ENCODE data around the gene RWDD1. TPM values are rescaled to one million over a fixed set of nuclear protein-coding genes. Genes with fewer than 3 reads are reported as not detected.
A peak's percentile ranks its signal among the peaks of the same experiment; 100 is the strongest.

Gene RWDD1
- total and polyA plus RNA-seq, 2 experiments from 2014 or later = 41.0 to 48.8 TPM

- H3K36me3 ChIP-seq (replicated peaks; ENCODE audit: insufficient read depth, low read depth) = no peaks in the 10 kb centered on the region
- no peak for TF ChIP-seq EZH2phosphoT487 (IDR thresholded peaks at IDR 0.05; ENCODE audit: low read depth, severe bottlenecking, unreplicated experiment)
- TF ChIP-seq EZH2 (IDR thresholded peaks at IDR 0.05; ENCODE audit: borderline replicate concordance) = no peak
- H3K4me3 ChIP-seq = no peak overlapping the region
- H3K27ac ChIP-seq = no peak overlapping the region
- no peak overlapping the region for H2AFZ ChIP-seq
- no peaks in the 10 kb centered on the region for H3K9me3 ChIP-seq (ENCODE audit: low read depth)
- no peaks in the 10 kb centered on the region for H3K9me2 ChIP-seq (replicated peaks; ENCODE audit: insufficient read depth)
- 33% methylated on average over 2 of the region's 2 CpGs for WGBS (ENCODE audit: low lambda C conversion rate, missing lambda C conversion rate)
- no peak for DNase-seq (ENCODE audit: low spot score)
- H3K4me1 ChIP-seq (ENCODE audit: insufficient read depth) = peaks cover 7% of the 10 kb centered on the region
- no peaks in the 10 kb centered on the region for H3K79me2 ChIP-seq
- no peaks in the 10 kb centered on the region for H4K20me1 ChIP-seq (ENCODE audit: insufficient read depth, poor library complexity, severe bottlenecking)
- H3K27me3 ChIP-seq = no peaks in the 10 kb centered on the region
- H3K4me2 ChIP-seq = peak overlapping the region; percentile 16
These were observed 40.9 kb upstream of the RWDD1 start for GRCh38 chr6:116530436-116530835.

DNA sequence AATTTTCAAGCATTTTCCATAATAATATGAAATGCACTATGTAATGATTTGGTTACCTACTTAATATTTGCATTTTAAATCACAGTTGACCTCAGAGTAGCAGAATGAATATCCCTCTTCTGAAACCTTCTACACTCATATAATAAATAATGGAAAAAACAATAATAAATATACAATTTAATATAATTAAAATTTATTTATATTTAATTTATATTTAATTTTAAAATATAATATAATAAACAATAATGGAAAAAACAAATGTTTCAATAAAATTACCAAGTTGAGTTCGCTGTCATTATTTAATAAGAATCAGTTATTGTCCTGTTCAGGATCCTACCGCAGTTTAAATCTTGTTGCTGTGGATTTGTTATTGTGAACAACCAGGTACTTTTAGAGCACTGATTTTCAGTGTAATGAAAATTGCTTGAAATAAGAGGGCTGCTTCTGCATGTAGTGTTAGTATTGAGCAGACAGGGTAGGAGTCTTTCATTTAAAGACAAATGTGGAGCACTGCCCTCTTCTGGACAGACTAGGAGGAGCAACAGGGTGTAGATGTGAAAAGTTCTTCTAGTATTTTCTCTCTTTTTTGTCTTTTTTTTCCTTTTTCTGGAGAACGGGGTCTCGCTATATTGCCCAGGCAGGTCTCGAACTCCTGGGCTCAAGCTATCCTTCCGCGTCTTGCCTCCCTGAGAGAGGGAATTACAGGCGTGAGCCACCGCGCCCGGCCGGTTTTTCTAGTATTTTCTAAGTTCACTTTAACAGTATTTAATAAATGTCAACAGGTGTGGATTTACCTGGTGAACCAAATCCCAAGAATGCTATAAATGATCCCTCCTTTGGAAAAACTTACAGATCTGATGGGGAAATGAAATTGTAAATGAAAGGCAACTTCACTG lies 39.4 kb upstream of the RWDD1 start:
- no peaks in the 10 kb centered on the region for H4K20me1 ChIP-seq (ENCODE audit: insufficient read depth, poor library complexity, severe bottlenecking)
- H3K79me2 ChIP-seq = no peaks in the 10 kb centered on the region
- H2AFZ ChIP-seq = no peak overlapping the region
- no peaks in the 10 kb centered on the region for H3K9me3 ChIP-seq (ENCODE audit: low read depth)
- H3K4me1 ChIP-seq (ENCODE audit: insufficient read depth) = peaks cover 7% of the 10 kb centered on the region
- H3K36me3 ChIP-seq (replicated peaks; ENCODE audit: insufficient read depth, low read depth) = no peaks in the 10 kb centered on the region
- no peaks in the 10 kb centered on the region for H3K27me3 ChIP-seq
- H3K4me2 ChIP-seq = no peak overlapping the region
- WGBS (ENCODE audit: low lambda C conversion rate, missing lambda C conversion rate) = 90% methylated on average over 12 of the region's 12 CpGs
- DNase-seq (ENCODE audit: low spot score) = peak; percentile 78
- no peak overlapping the region for H3K27ac ChIP-seq
- no peak overlapping the region for H3K4me3 ChIP-seq
- TF ChIP-seq EZH2phosphoT487 (IDR thresholded peaks at IDR 0.05; ENCODE audit: low read depth, severe bottlenecking, unreplicated experiment) (no peak), EZH2 (IDR thresholded peaks at IDR 0.05; ENCODE audit: borderline replicate concordance) (no peak)
- TF ChIP-seq, protein P1, sequence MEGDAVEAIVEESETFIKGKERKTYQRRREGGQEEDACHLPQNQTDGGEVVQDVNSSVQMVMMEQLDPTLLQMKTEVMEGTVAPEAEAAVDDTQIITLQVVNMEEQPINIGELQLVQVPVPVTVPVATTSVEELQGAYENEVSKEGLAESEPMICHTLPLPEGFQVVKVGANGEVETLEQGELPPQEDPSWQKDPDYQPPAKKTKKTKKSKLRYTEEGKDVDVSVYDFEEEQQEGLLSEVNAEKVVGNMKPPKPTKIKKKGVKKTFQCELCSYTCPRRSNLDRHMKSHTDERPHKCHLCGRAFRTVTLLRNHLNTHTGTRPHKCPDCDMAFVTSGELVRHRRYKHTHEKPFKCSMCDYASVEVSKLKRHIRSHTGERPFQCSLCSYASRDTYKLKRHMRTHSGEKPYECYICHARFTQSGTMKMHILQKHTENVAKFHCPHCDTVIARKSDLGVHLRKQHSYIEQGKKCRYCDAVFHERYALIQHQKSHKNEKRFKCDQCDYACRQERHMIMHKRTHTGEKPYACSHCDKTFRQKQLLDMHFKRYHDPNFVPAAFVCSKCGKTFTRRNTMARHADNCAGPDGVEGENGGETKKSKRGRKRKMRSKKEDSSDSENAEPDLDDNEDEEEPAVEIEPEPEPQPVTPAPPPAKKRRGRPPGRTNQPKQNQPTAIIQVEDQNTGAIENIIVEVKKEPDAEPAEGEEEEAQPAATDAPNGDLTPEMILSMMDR (IDR thresholded peaks at IDR 0.05; ENCODE audit: poor library complexity) = peak; percentile 76
- H3K9me2 ChIP-seq (replicated peaks; ENCODE audit: insufficient read depth) = no peaks in the 10 kb centered on the region

DNA sequence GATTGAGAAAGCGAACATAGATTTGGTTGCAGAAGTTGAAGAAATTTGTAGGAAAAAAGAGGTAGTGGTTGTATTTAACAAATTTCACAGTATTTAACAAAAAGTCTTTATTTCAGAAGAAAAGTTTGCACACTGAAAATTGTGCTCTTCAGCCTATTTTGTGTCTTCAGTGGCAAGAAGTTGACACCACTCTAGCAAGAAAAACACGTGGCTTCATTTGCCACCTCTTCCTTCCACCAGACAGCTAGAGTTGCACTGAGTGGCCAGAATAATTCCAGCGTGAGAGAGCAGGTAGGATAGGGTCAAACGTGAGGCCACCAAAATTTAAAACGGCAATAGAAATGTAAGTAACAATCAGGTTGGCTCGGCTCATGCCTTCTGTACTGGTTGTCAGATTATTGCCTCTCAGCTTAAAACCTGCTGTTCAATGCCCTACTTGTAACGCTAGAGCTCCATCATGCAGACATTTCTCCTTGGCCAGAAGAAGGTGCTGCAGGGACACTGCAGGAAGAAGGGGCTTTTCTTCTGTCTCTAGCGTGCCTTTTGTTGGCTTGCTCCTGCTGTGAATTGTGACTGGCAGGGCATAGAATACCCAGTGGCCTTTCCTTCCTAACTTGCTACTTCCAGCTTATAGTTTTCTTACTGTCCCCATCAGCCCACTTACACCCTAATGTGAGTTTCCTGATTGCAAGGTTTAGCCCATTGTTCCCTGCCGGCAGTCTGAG lies 37.9 kb upstream of the RWDD1 start:
- WGBS (ENCODE audit: low lambda C conversion rate, missing lambda C conversion rate) = 59% methylated on average over 9 of the region's 9 CpGs
- TF ChIP-seq EZH2phosphoT487 (IDR thresholded peaks at IDR 0.05; ENCODE audit: low read depth, severe bottlenecking, unreplicated experiment) (no peak), EZH2 (IDR thresholded peaks at IDR 0.05; ENCODE audit: borderline replicate concordance) (no peak)
- TF ChIP-seq, protein P1 (IDR thresholded peaks at IDR 0.05; ENCODE audit: poor library complexity) = no peak
- Histone ChIP-seq H3K9me3 (ENCODE audit: low read depth) (no peaks in the 10 kb centered on the region), H3K27me3 (no peaks in the 10 kb centered on the region), H3K27ac (no peak overlapping the region), H3K4me3 (no peak overlapping the region), H3K9me2 (replicated peaks; ENCODE audit: insufficient read depth) (no peaks in the 10 kb centered on the region), H3K4me1 (ENCODE audit: insufficient read depth) (peaks cover 7% of the 10 kb centered on the region), H3K36me3 (replicated peaks; ENCODE audit: insufficient read depth, low read depth) (no peaks in the 10 kb centered on the region), H3K4me2 (no peak overlapping the region), H2AFZ (no peak overlapping the region), H4K20me1 (ENCODE audit: insufficient read depth, poor library complexity, severe bottlenecking) (no peaks in the 10 kb centered on the region), H3K79me2 (no peaks in the 10 kb centered on the region)
- DNase-seq (ENCODE audit: low spot score) = no peak

- H3K4me3 ChIP-seq = no peak overlapping the region
- TF ChIP-seq EZH2 (IDR thresholded peaks at IDR 0.05; ENCODE audit: borderline replicate concordance) (no peak), EZH2phosphoT487 (IDR thresholded peaks at IDR 0.05; ENCODE audit: low read depth, severe bottlenecking, unreplicated experiment) (no peak)
- TF ChIP-seq, protein P1 (IDR thresholded peaks at IDR 0.05; ENCODE audit: poor library complexity) = no peak
- no peaks in the 10 kb centered on the region for H3K9me2 ChIP-seq (replicated peaks; ENCODE audit: insufficient read depth)
- H3K9me3 ChIP-seq (ENCODE audit: low read depth) = no peaks in the 10 kb centered on the region
- H4K20me1 ChIP-seq (ENCODE audit: insufficient read depth, poor library complexity, severe bottlenecking) = no peaks in the 10 kb centered on the region
- H3K36me3 ChIP-seq (replicated peaks; ENCODE audit: insufficient read depth, low read depth) = no peaks in the 10 kb centered on the region
- H3K79me2 ChIP-seq = no peaks in the 10 kb centered on the region
- no peak overlapping the region for H2AFZ ChIP-seq
- no peak overlapping the region for H3K27ac ChIP-seq
- no peaks in the 10 kb centered on the region for H3K27me3 ChIP-seq
- no peak for DNase-seq (ENCODE audit: low spot score)
- no peak overlapping the region for H3K4me2 ChIP-seq
- no peaks in the 10 kb centered on the region for H3K4me1 ChIP-seq (ENCODE audit: insufficient read depth)
These were observed 36.2 kb upstream of the RWDD1 start for GRCh38 chr6:116535109-116535508.
